Choroid plexus epithelial cell (primary cell): ENCODE results near the gene TTC33.

Experiments
- DNase-seq: peaks from one replicate; pipeline ENCODE4 v3.0.0-alpha.2; 2010; ENCODE audit warnings: low read depth
- H3K4me3 ChIP-seq: 2 replicates; pipeline ENCODE4 v1.5.1; 2011; ENCODE audit warnings: low read depth, mild to moderate bottlenecking, control low read depth, low read length, moderate library complexity
- CTCF ChIP-seq: conservative IDR thresholded peaks from 2 replicates; pipeline ENCODE4 v1.5.1; 2011; ENCODE audit warnings: low read depth, mild to moderate bottlenecking, control low read depth, inconsistent platforms, low read length, moderate library complexity

Gene TTC33

GRCh38 chr5:40474250-40474649 is 281.5 kb downstream of the TTC33 start:
- no peak for DNase-seq
- TF ChIP-seq CTCF = no peak
- no peak overlapping the region for H3K4me3 ChIP-seq

- H3K4me3 ChIP-seq = no peak overlapping the region
- DNase-seq = peak; percentile 17
- TF ChIP-seq CTCF = no peak
Measured at GRCh38 chr5:40465416-40465815, 290.3 kb downstream of the TTC33 start.

DNA sequence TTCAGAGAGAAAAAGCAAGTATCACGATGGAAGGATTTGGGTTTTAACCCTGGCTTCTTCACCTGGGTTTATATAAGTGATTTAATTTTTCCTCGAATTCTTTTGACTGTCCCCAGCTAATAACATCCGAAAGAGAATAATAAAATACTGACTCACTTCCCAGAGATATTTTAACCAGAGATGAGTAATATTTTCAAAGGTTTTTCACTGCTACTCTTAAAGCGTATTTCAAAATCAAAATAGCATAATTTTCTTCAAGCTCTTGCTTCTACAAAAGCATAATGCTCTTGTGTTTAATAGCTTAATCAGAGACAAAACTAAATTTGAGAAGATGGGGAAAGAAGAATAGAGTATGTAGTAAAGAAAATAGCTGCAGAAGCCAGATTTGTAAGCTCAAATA is 291.2 kb downstream of the TTC33 start:
- H3K4me3 ChIP-seq = no peak overlapping the region
- DNase-seq = peak; percentile 38
- TF ChIP-seq CTCF = no peak
